Cardiac muscle cell (in vitro differentiated cells and primary cell): ENCODE measurements around the gene OBSL1. TPM values are rescaled to one million over a fixed set of nuclear protein-coding genes. Genes with fewer than 3 reads are reported as not detected.

Experiments used
- DNase-seq, 2 donors: peaks; one replicate each; pipeline versions ENCODE4 v3.0.0 to v3.0.0-alpha.2; 2010 to 2017; ENCODE audit warnings: low read depth in 1 of 2, low spot score in 1 of 2
- H3K27ac ChIP-seq: fragments of 200-600 bp; sonication (generic); 2 replicates; pipeline ENCODE4 v1.5.1; 2016
- H3K27me3 ChIP-seq: fragments of 200-600 bp; sonication (generic); 2 replicates; pipeline ENCODE4 v1.6.0; 2016; ENCODE audit warnings: control low read depth
- H3K36me3 ChIP-seq: fragments of 200-600 bp; sonication (generic); 2 replicates; pipeline ENCODE4 v1.5.1; 2016; ENCODE audit warnings: control low read depth
- H3K4me1 ChIP-seq: fragments of 200-600 bp; sonication (generic); 2 replicates; pipeline ENCODE4 v1.8.1; 2017; ENCODE audit warnings: low read depth, mild to moderate bottlenecking, mixed run types
- H3K4me3 ChIP-seq: fragments of 200-600 bp; sonication (generic); 2 replicates; pipeline ENCODE4 v1.5.1; 2016; ENCODE audit warnings: mild to moderate bottlenecking
- H3K9me3 ChIP-seq: fragments of 200-600 bp; sonication (generic); 2 replicates; pipeline ENCODE4 v1.5.1; 2017; ENCODE audit warnings: low read depth, mild to moderate bottlenecking, control low read depth
- polyA plus RNA-seq: library from polyadenylated mRNA; unstranded; fragments of >200 nt; fragmentation: Nextera tagmentation; extraction: Ambion mirVana; gene quantifications from 2 replicates; pipeline ENCODE4 v1.2.1, GENCODE V29; 2016
- total RNA-seq: library from RNA; depleted of rRNA; stranded (reverse); fragments of >200 nt; gene quantifications from 2 replicates; pipeline ENCODE4 v1.2.3, GENCODE V29; 2016
- TF ChIP-seq, protein P1 (sequence below): IDR thresholded peaks from 2 replicates; pipeline ENCODE4 v1.5.1; 2012; ENCODE audit warnings: low read depth, mild to moderate bottlenecking, low read length

The OBSL1 gene
- total and polyA plus RNA-seq, 2 experiments from 2014 or later: 276 to 746 TPM

DNA sequence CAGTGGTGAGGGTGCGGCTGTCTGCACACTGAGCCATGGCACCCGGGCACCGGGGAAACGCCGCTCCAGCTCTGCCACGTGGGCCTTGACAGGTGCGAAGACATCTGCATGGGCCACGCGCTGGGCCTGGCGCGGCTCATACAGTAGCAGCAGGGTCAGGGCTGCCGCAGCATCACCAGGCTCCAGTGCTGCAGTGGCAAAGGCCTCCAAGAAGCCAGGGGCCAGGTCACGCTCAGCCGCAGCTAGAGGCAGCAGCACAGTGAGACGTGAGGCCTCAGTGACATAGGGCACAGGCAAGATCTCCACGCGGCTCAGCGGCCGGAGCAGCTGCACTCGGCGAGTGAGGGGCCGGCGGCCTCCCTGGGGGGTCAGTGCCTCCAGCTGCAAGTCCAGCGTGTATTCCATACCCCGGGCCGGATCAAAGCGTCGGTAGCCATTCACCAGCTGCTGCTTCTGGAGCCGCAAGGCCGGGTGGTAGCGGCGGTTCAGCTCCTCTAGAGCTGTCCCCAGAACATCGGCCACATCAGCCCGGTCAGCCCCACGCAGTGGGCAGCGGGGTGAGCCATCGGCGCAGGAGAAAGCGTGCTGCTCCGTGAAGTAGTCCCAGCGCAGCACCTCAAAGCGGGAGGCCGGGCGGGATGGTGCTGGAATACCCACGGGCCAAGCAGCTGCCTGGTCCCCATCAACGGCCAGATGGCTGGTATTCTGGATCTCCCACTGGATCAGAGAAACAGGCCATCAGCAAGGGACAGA is 31.2 kb downstream of the OBSL1 start:
- no peak overlapping the region for H3K4me3 ChIP-seq
- TF ChIP-seq, protein P1, sequence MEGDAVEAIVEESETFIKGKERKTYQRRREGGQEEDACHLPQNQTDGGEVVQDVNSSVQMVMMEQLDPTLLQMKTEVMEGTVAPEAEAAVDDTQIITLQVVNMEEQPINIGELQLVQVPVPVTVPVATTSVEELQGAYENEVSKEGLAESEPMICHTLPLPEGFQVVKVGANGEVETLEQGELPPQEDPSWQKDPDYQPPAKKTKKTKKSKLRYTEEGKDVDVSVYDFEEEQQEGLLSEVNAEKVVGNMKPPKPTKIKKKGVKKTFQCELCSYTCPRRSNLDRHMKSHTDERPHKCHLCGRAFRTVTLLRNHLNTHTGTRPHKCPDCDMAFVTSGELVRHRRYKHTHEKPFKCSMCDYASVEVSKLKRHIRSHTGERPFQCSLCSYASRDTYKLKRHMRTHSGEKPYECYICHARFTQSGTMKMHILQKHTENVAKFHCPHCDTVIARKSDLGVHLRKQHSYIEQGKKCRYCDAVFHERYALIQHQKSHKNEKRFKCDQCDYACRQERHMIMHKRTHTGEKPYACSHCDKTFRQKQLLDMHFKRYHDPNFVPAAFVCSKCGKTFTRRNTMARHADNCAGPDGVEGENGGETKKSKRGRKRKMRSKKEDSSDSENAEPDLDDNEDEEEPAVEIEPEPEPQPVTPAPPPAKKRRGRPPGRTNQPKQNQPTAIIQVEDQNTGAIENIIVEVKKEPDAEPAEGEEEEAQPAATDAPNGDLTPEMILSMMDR: no peak
- no peak for DNase-seq
- H3K4me1 ChIP-seq: peaks cover 5% of the 10 kb centered on the region
- H3K9me3 ChIP-seq: no peaks in the 10 kb centered on the region
- no peaks in the 10 kb centered on the region for H3K27me3 ChIP-seq
- H3K36me3 ChIP-seq: peaks cover 10% of the 10 kb centered on the region
- no peak overlapping the region for H3K27ac ChIP-seq

DNA sequence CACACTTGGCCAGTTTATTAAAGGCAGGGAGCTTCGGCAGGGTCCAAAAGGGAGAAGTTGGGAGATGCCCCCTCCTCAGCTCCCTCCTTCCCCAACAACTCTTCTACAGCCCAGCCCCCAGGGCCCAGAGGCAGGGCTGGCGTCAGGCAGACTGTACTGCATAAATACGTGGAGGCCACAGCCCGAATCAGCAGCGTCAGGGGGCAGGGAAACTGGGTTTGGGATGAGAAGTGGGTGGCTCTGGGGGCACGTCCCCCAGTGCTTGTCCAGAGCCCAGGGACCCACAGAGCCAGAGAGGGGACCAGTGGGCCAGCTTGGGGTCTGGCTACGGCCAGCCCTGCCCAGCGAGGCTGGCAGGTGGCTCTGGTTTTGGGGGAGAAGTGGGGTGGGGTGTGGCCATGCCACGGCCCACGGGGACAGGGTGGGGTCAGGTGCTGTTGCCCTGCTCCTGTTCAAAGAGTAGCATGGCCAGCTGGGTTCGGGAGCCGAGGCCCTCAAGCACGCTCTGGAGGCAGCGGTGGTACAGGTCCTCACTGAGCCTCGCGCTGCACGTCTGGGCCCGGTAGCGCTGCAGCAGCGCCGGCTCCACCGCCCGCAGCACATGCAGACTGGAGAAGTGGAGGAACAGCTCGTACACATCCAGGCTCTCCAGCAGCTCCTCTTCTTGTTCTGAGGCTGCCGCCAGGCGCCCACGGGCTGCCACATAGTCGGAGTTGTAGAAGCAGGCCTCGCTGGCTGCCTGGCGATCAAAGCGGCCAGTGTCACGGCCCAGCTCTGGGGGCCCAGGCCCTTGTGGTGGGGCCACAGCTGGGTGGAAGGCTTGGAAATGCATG is 32.2 kb downstream of the OBSL1 start:
- no peak overlapping the region for H3K27ac ChIP-seq
- no peak overlapping the region for H3K4me3 ChIP-seq
- peaks cover 10% of the 10 kb centered on the region for H3K36me3 ChIP-seq
- no peaks in the 10 kb centered on the region for H3K27me3 ChIP-seq
- TF ChIP-seq, protein P1: no peak
- peaks cover 5% of the 10 kb centered on the region for H3K4me1 ChIP-seq
- no peak for DNase-seq
- no peaks in the 10 kb centered on the region for H3K9me3 ChIP-seq

DNA sequence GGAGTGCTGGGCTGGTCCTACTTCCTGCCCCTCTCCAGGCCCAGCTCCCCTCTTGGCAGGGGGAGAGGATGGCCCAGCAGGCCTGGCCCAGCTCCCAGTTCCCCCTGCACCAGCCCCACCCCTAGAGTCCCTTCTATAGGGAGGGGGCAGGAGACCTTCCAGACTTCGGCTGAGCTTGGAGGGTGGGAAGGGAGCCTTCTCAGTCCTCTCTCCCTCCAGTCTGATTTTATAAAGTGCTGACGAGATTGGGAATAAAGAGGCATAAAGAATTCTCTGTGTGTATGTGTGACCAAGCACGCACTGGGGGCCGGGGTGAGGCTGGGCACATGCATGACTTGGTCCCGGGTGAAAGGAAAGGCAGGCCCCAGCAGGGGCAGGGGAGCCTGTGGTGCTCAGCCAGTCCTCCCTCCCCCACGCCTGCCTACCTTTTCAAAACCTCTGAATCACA is 32.8 kb downstream of the OBSL1 start:
- TF ChIP-seq, protein P1: no peak
- Histone ChIP-seq H3K4me3 (no peak overlapping the region), H3K36me3 (peaks cover 10% of the 10 kb centered on the region), H3K9me3 (no peaks in the 10 kb centered on the region), H3K27me3 (no peaks in the 10 kb centered on the region), H3K27ac (no peak overlapping the region), H3K4me1 (peaks cover 5% of the 10 kb centered on the region)
- no peak for DNase-seq

DNA sequence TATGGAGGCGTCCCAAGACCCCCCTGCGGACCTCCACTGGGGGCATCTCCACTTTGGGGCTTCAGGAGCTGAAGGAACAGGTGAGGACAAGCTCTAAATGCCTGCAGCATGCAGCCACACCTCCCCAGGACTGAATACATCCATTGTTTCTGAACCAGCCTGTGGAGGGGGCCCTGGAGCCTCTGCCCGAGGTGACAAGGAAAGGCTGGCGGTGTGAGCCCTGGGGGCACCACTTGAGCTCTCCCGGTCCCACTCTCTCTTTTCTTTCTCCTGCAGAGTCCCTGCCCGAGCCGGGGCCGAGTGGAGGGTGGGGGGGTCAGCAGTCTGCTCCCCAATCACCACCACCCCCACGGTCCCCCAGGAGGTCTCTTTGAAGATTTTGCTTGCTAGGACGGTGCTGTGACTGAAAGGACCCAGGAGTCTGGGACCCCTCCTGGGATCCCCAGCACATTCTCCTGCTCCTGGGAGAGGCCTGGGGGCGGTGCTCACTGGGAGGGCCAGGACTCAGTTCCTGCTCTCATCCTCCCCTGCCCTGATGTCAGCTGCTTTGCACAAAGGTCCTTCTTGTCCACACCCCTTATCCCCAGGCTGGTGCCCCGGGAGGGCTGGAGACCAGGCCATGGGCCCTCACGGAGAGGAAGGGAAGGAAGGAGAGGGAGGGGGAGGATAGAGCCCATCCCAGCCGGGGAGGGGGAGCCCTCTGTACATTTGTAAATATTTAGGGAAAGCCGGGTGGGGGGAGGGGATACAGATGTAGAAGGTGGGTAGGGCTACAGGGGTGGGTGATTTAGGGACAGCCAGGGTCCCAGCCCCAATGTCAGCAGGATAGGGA is 33.5 kb downstream of the OBSL1 start:
- Histone ChIP-seq H3K27ac (no peak overlapping the region), H3K36me3 (peaks cover 10% of the 10 kb centered on the region), H3K4me1 (peaks cover 5% of the 10 kb centered on the region), H3K4me3 (no peak overlapping the region), H3K9me3 (no peaks in the 10 kb centered on the region), H3K27me3 (no peaks in the 10 kb centered on the region)
- TF ChIP-seq, protein P1: peak; percentile 5
- no peak for DNase-seq

DNA sequence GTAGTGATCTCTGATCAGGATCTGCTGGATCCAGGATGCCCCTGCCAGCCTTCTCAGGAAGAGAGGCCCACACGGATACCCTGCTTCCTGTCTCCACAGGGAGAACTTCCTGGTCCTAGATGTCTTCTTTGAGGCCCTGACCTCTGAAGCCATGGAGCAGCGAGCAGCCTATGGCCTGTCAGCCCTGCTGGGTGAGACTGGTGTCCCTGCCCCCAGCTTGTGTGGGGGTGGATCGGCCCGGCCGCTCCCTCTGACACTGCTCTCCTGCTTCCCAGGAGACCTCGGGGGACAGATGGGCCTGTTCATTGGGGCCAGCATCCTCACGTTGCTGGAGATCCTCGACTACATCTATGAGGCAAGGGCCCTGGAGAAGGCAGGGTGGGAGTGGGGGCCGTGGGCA is 34.4 kb downstream of the OBSL1 start:
- TF ChIP-seq, protein P1: no peak
- H3K36me3 ChIP-seq: peaks cover 10% of the 10 kb centered on the region
- no peak overlapping the region for H3K27ac ChIP-seq
- H3K27me3 ChIP-seq: no peaks in the 10 kb centered on the region
- no peaks in the 10 kb centered on the region for H3K9me3 ChIP-seq
- no peak overlapping the region for H3K4me3 ChIP-seq
- peaks cover 1% of the 10 kb centered on the region for H3K4me1 ChIP-seq
- no peak for DNase-seq
